WTC11 (cell line): Measurements from ENCODE around the gene PARD3B. TPM values are rescaled to one million over a fixed set of nuclear protein-coding genes. Genes with fewer than 3 reads are reported as not detected.

Source experiments
- ATAC-seq: fragments of 200-7000 bp; cut with Tn5 transposase; 2 replicates; pipeline ENCODE4 v1.10.0; 2021; ENCODE audit warnings: mild to moderate bottlenecking, moderate library complexity
- CTCF ChIA-PET: fragments of 300-600 bp; sonication (Branson Sonifier 250); formaldehyde crosslinking; loops from one replicate; lab custom pipeline; 2021; ENCODE audit warnings: antibody characterized with exemption; lab: Charles Lee
- POLR2A ChIA-PET: fragments of 350-600 bp; sonication (Branson Sonifier 250); formaldehyde crosslinking; loops from one replicate; lab custom pipeline; 2021; ENCODE audit warnings: antibody characterized with exemption; lab: Charles Lee
- DNase-seq: peaks from one replicate; pipeline ENCODE4 v3.0.0; 2021; ENCODE audit warnings: low spot score
- H3K27ac Mint-ChIP-seq: 2 replicates; pipeline ENCODE4 v1.8.0; 2021; ENCODE audit warnings: mixed read lengths
- H3K27me3 Mint-ChIP-seq: 2 replicates; pipeline ENCODE4 v1.8.0; 2021; ENCODE audit warnings: low read depth, mild to moderate bottlenecking, moderate library complexity, mixed read lengths
- H3K36me3 Mint-ChIP-seq: 2 replicates; pipeline ENCODE4 v1.8.0; 2021; ENCODE audit warnings: mixed read lengths
- H3K4me1 Mint-ChIP-seq: 2 replicates; pipeline ENCODE4 v1.8.0; 2022; ENCODE audit warnings: mixed read lengths
- H3K4me3 Mint-ChIP-seq: 2 replicates; pipeline ENCODE4 v1.8.0; 2021; ENCODE audit warnings: mild to moderate bottlenecking, moderate library complexity, mixed read lengths
- H3K9me3 Mint-ChIP-seq: 2 replicates; pipeline ENCODE4 v1.8.0; 2021; ENCODE audit warnings: mixed read lengths
- ATF1 ChIP-seq: sonication (generic); formaldehyde crosslinking; IDR thresholded peaks from 2 replicates; pipeline ENCODE4 v1.8.1; 2023; ENCODE audit warnings: mild to moderate bottlenecking, moderate library complexity, missing genetic modification reagents
- EMX1 ChIP-seq: fragments of 250-450 bp; sonication (Bioruptor Pico); IDR thresholded peaks from 2 replicates; pipeline ENCODE4 v1.8.0; 2021; ENCODE audit warnings: mild to moderate bottlenecking
- ESRRA ChIP-seq: sonication (generic); formaldehyde crosslinking; IDR thresholded peaks from 2 replicates; pipeline ENCODE4 v1.8.1; 2022; ENCODE audit warnings: mild to moderate bottlenecking, missing genetic modification reagents, borderline replicate concordance
- FOXJ3 ChIP-seq: sonication (generic); formaldehyde crosslinking; IDR thresholded peaks from 2 replicates; pipeline ENCODE4 v1.9.0; 2021; ENCODE audit warnings: missing genetic modification reagents, mild to moderate bottlenecking, borderline replicate concordance
- FOXK1 ChIP-seq: sonication (generic); formaldehyde crosslinking; IDR thresholded peaks from 2 replicates; pipeline ENCODE4 v1.8.0; 2022; ENCODE audit warnings: mild to moderate bottlenecking, moderate library complexity, missing genetic modification reagents
- IRF2 ChIP-seq: sonication (generic); formaldehyde crosslinking; IDR thresholded peaks from 2 replicates; pipeline ENCODE4 v1.8.0; 2022; ENCODE audit warnings: low read depth, missing genetic modification reagents, borderline replicate concordance
- KAT7 ChIP-seq: sonication (generic); formaldehyde crosslinking; IDR thresholded peaks from 2 replicates; pipeline ENCODE4 v1.8.1; 2023; ENCODE audit warnings: missing genetic modification reagents, mild to moderate bottlenecking, borderline replicate concordance
- MYBL2 ChIP-seq: sonication (generic); formaldehyde crosslinking; IDR thresholded peaks from 2 replicates; pipeline ENCODE4 v1.8.1; 2023; ENCODE audit warnings: mild to moderate bottlenecking, moderate library complexity, missing genetic modification reagents
- NR2C2 ChIP-seq: sonication (generic); formaldehyde crosslinking; IDR thresholded peaks from 2 replicates; pipeline ENCODE4 v1.8.0; 2022; ENCODE audit warnings: mild to moderate bottlenecking, missing genetic modification reagents
- SOX15 ChIP-seq: fragments of 250-450 bp; sonication (Bioruptor Pico); IDR thresholded peaks from 2 replicates; pipeline ENCODE4 v1.9.0; 2021; ENCODE audit warnings: mild to moderate bottlenecking
- SP1 ChIP-seq: sonication (generic); formaldehyde crosslinking; conservative IDR thresholded peaks from 2 replicates; pipeline ENCODE4 v1.8.1; 2022; ENCODE audit warnings: missing genetic modification reagents
- TCF7 ChIP-seq: sonication (generic); formaldehyde crosslinking; IDR thresholded peaks from 2 replicates; pipeline ENCODE4 v1.8.0; 2022; ENCODE audit warnings: mild to moderate bottlenecking, low read depth, missing genetic modification reagents, moderate library complexity
- TEAD4 ChIP-seq: sonication (generic); formaldehyde crosslinking; IDR thresholded peaks from 2 replicates; pipeline ENCODE4 v1.8.0; 2022; ENCODE audit warnings: mild to moderate bottlenecking, missing genetic modification reagents
- TP53 ChIP-seq: sonication (generic); formaldehyde crosslinking; IDR thresholded peaks from 2 replicates; pipeline ENCODE4 v1.8.1; 2023; ENCODE audit warnings: mild to moderate bottlenecking, missing genetic modification reagents
- ZNF121 ChIP-seq: sonication (generic); formaldehyde crosslinking; IDR thresholded peaks from 2 replicates; pipeline ENCODE4 v1.8.0; 2023; ENCODE audit warnings: missing genetic modification reagents
- ZNF671 ChIP-seq: fragments of 250-450 bp; sonication (Bioruptor Pico); IDR thresholded peaks from 2 replicates; pipeline ENCODE4 v1.8.0; 2021; ENCODE audit warnings: mild to moderate bottlenecking
- total RNA-seq: library from RNA; stranded (reverse); gene quantifications from 3 replicates; pipeline ENCODE4 v1.2.3, GENCODE V29; 2021
- TF ChIP-seq, protein P1 (sequence below): sonication (generic); formaldehyde crosslinking; IDR thresholded peaks from 2 replicates; pipeline ENCODE4 v1.8.0; 2023; ENCODE audit warnings: missing genetic modification reagents, mild to moderate bottlenecking, borderline replicate concordance
- TF ChIP-seq, protein P2 (sequence below): sonication (generic); formaldehyde crosslinking; IDR thresholded peaks from 2 replicates; pipeline ENCODE4 v1.8.1; 2023; ENCODE audit warnings: mild to moderate bottlenecking, moderate library complexity, missing genetic modification reagents
- TF ChIP-seq, protein P3 (sequence below): fragments of 250-450 bp; sonication (Bioruptor Pico); IDR thresholded peaks from 2 replicates; pipeline ENCODE4 v2.1.2; 2022; ENCODE audit warnings: mild to moderate bottlenecking, moderate library complexity
- TF ChIP-seq, protein P4 (sequence below): fragments of 250-450 bp; sonication (Bioruptor Pico); IDR thresholded peaks from 2 replicates; pipeline ENCODE4 v1.9.0; 2021; ENCODE audit warnings: moderate library complexity, mild to moderate bottlenecking, inconsistent platforms, borderline replicate concordance

The PARD3B gene
- total RNA-seq, 1 experiment from 2014 or later, result 5.6 TPM

DNA sequence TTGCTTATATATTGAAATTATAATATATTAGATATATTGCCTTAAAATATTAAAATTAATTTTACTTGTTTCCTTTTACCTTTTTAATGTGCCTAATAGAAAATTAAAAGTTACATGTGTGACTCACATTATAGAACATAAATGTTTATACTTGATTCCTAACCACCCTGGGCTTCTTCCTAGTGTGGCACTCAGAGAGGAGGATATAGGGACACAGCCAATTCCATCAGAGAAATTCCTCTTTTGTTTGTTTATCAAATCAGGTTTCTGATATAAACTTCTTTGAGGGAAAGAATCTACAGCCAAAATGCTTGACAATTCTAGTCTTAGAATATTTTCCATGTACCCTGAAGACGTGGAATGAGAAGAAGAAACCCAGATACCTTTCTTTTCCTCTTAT is 788.1 kb downstream of the PARD3B start (continued):
- TF ChIP-seq, protein P1, sequence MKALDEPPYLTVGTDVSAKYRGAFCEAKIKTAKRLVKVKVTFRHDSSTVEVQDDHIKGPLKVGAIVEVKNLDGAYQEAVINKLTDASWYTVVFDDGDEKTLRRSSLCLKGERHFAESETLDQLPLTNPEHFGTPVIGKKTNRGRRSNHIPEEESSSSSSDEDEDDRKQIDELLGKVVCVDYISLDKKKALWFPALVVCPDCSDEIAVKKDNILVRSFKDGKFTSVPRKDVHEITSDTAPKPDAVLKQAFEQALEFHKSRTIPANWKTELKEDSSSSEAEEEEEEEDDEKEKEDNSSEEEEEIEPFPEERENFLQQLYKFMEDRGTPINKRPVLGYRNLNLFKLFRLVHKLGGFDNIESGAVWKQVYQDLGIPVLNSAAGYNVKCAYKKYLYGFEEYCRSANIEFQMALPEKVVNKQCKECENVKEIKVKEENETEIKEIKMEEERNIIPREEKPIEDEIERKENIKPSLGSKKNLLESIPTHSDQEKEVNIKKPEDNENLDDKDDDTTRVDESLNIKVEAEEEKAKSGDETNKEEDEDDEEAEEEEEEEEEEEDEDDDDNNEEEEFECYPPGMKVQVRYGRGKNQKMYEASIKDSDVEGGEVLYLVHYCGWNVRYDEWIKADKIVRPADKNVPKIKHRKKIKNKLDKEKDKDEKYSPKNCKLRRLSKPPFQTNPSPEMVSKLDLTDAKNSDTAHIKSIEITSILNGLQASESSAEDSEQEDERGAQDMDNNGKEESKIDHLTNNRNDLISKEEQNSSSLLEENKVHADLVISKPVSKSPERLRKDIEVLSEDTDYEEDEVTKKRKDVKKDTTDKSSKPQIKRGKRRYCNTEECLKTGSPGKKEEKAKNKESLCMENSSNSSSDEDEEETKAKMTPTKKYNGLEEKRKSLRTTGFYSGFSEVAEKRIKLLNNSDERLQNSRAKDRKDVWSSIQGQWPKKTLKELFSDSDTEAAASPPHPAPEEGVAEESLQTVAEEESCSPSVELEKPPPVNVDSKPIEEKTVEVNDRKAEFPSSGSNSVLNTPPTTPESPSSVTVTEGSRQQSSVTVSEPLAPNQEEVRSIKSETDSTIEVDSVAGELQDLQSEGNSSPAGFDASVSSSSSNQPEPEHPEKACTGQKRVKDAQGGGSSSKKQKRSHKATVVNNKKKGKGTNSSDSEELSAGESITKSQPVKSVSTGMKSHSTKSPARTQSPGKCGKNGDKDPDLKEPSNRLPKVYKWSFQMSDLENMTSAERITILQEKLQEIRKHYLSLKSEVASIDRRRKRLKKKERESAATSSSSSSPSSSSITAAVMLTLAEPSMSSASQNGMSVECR, result no peak
- TF ChIP-seq ZNF671 (no peak), NR2C2 (CRISPR knock-in tag) (no peak), ZNF121 (CRISPR knock-in tag) (no peak), FOXK1 (CRISPR knock-in tag) (no peak), ESRRA (CRISPR knock-in tag) (no peak)
- TF ChIP-seq, protein P2, sequence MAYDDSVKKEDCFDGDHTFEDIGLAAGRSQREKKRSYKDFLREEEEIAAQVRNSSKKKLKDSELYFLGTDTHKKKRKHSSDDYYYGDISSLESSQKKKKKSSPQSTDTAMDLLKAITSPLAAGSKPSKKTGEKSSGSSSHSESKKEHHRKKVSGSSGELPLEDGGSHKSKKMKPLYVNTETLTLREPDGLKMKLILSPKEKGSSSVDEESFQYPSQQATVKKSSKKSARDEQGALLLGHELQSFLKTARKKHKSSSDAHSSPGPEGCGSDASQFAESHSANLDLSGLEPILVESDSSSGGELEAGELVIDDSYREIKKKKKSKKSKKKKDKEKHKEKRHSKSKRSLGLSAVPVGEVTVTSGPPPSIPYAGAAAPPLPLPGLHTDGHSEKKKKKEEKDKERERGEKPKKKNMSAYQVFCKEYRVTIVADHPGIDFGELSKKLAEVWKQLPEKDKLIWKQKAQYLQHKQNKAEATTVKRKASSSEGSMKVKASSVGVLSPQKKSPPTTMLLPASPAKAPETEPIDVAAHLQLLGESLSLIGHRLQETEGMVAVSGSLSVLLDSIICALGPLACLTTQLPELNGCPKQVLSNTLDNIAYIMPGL (CRISPR knock-in tag), result no peak
- TF ChIP-seq, protein P3, sequence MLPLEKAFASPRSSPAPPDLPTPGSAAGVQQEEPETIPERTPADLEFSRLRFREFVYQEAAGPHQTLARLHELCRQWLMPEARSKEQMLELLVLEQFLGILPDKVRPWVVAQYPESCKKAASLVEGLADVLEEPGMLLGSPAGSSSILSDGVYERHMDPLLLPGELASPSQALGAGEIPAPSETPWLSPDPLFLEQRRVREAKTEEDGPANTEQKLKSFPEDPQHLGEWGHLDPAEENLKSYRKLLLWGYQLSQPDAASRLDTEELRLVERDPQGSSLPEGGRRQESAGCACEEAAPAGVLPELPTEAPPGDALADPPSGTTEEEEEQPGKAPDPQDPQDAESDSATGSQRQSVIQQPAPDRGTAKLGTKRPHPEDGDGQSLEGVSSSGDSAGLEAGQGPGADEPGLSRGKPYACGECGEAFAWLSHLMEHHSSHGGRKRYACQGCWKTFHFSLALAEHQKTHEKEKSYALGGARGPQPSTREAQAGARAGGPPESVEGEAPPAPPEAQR, result no peak
- TF ChIP-seq, all 79 proteins: peak for 0

DNA sequence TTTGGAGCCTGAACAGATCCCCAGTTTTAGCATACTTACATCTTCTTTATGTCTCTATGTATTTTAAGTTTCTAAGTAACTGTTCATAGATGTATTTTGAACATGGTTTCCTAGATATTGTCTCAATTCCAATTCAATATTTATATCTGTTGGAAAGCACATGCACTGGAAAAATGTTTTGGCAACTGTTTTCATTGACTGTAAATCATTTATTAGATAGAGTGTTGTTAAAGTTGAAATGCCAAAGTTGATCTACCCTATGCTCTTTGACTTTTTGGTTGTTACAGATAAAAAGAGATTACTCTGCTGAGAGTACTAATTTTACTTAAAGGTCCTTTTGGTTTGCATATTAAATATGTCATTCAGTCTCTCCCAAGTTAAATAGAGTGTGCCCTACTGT is 792.0 kb downstream of the PARD3B start:
- no peak overlapping the region for H3K27ac Mint-ChIP-seq
- DNase-seq (no peak), ATAC-seq (no peak)
- no peak for TF ChIP-seq NR2C2 (CRISPR knock-in tag)
- no peak for TF ChIP-seq FOXJ3 (CRISPR knock-in tag)
- no peak for TF ChIP-seq KAT7 (CRISPR knock-in tag)
- TF ChIP-seq TEAD4 (CRISPR knock-in tag), result no peak
- no peak for TF ChIP-seq SP1
- no peak for TF ChIP-seq SOX15 (CRISPR knock-in tag)
- TF ChIP-seq, protein P4, sequence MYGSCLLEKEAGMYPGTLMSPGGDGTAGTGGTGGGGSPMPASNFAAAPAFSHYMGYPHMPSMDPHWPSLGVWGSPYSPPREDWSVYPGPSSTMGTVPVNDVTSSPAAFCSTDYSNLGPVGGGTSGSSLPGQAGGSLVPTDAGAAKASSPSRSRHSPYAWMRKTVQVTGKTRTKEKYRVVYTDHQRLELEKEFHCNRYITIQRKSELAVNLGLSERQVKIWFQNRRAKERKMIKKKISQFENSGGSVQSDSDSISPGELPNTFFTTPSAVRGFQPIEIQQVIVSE, result no peak
- no peak for TF ChIP-seq EMX1 (CRISPR knock-in tag)
- no peak for TF ChIP-seq TP53
- TF ChIP-seq ATF1 (CRISPR knock-in tag), result no peak
- no peak for TF ChIP-seq IRF2 (CRISPR knock-in tag)
- TF ChIP-seq TCF7 (CRISPR knock-in tag), result no peak
- no peak for TF ChIP-seq MYBL2 (CRISPR knock-in tag)
- H3K9me3 Mint-ChIP-seq, result peaks cover 24% of the 10 kb centered on the region
- CTCF ChIA-PET, result no interaction called here
- H3K36me3 Mint-ChIP-seq, result peaks cover 21% of the 10 kb centered on the region
- H3K4me3 Mint-ChIP-seq, result no peak overlapping the region
- no peaks in the 10 kb centered on the region for H3K4me1 Mint-ChIP-seq
- H3K27me3 Mint-ChIP-seq, result no peaks in the 10 kb centered on the region
- POLR2A ChIA-PET, result no interaction called here
